ENCODE results near the gene VPS8.

VPS8 gene

GRCh38 chr3:184788751-184789150 is 23.2 kb upstream of the VPS8 start:
- Histone ChIP-seq H3K36me3 (ENCODE audit: control insufficient read depth in 2 of 2, insufficient read depth in 1 of 2, low read length in 2 of 2) (no peaks in the 10 kb centered on the region), H3K4me3 (ENCODE audit: low read depth, low read length) (no peak overlapping the region), H3K4me1 (ENCODE audit: control insufficient read depth, insufficient read depth, low read length) (no peaks in the 10 kb centered on the region), H3K9me3 (ENCODE audit: control insufficient read depth, insufficient read depth, low read depth, low read length) (no peaks in the 10 kb centered on the region), H3K27ac (ENCODE audit: extremely low read depth, low read depth, low read length) (no peak overlapping the region)
- POLR2A ChIA-PET: interaction anchor here (0.6 kb wide), 1 partner anchor 215 kb away, joined by 3 read pairs; no protein-coding TSS in a partner anchor
- TF ChIP-seq ZNF2 (tag by site-specific recombination; IDR thresholded peaks at IDR 0.05): no peak
- TF ChIP-seq ZBTB21 (tag by site-specific recombination; IDR thresholded peaks at IDR 0.05): no peak
- no peak for TF ChIP-seq KLF8 (tag by site-specific recombination; IDR thresholded peaks at IDR 0.05)
- no peak for TF ChIP-seq ZNF596 (tag by site-specific recombination; IDR thresholded peaks at IDR 0.05)
- no peak for TF ChIP-seq ZNF624 (tag by site-specific recombination; IDR thresholded peaks at IDR 0.05)
- no peak for TF ChIP-seq ZNF23 (tag by site-specific recombination; IDR thresholded peaks at IDR 0.05; ENCODE audit: borderline replicate concordance)
- TF ChIP-seq SCRT1 (tag by site-specific recombination; IDR thresholded peaks at IDR 0.05; ENCODE audit: borderline replicate concordance): no peak
- no peak for TF ChIP-seq ZNF544 (tag by site-specific recombination; IDR thresholded peaks at IDR 0.05)
- TF ChIP-seq MYNN (tag by site-specific recombination; IDR thresholded peaks at IDR 0.05; ENCODE audit: borderline replicate concordance): no peak
- CTCF ChIA-PET: interaction anchor here (0.6 to 1.1 kb wide), 4 partner anchors 14 to 275 kb away, joined by 3 to 5 read pairs (median 4); partner anchors contain the start of gene EPHB3

DNA sequence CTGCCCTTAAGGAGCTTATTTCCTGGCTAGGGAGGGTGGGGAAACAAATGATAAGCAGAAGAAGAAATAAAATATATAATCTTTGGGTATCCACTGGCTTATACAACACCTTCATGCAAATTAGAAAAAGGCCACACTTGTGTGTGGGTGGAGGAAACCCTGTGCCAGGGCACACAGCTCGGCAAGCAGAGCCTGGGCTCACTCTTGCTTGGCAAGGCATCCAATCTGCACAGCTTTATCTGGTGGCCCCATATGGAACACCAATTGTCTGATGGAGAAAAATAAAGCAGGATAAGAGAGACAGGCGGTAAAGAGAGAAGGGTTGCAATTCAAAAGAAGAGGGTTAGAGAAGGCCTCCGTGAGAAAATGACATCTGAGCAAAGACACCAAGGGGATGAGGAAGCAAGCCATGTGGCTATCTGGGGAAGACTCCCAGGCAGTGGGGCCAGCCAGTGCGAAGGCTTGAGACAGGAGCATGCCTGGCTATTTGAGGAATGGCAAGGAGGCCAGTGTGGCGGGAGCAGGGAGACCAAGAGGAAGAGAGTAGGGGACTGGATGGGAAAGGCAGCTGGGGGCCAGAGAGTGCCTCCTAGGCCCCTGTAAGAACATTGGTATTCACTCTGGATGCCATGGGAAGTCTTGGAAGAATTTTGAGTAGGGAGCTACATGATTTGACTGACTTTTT is 22.5 kb upstream of the VPS8 start:
- Histone ChIP-seq H3K4me1 (ENCODE audit: control insufficient read depth, insufficient read depth, low read length) (no peaks in the 10 kb centered on the region), H3K9me3 (ENCODE audit: control insufficient read depth, insufficient read depth, low read depth, low read length) (no peaks in the 10 kb centered on the region), H3K36me3 (ENCODE audit: control insufficient read depth in 2 of 2, insufficient read depth in 1 of 2, low read length in 2 of 2) (no peaks in the 10 kb centered on the region), H3K27ac (ENCODE audit: extremely low read depth, low read depth, low read length) (no peak overlapping the region), H3K4me3 (ENCODE audit: low read depth, low read length) (no peak overlapping the region)
- POLR2A ChIA-PET: interaction anchor here (0.6 kb wide), 1 partner anchor 216 kb away, joined by 3 read pairs; no protein-coding TSS in a partner anchor
- TF ChIP-seq, protein P1, sequence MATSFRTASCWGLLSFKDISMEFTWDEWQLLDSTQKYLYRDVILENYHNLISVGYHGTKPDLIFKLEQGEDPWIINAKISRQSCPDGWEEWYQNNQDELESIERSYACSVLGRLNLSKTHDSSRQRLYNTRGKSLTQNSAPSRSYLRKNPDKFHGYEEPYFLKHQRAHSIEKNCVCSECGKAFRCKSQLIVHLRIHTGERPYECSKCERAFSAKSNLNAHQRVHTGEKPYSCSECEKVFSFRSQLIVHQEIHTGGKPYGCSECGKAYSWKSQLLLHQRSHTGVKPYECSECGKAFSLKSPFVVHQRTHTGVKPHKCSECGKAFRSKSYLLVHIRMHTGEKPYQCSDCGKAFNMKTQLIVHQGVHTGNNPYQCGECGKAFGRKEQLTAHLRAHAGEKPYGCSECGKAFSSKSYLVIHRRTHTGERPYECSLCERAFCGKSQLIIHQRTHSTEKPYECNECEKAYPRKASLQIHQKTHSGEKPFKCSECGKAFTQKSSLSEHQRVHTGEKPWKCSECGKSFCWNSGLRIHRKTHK (tag by site-specific recombination; IDR thresholded peaks at IDR 0.05): no peak
- TF ChIP-seq ZNF148 (tag by site-specific recombination; IDR thresholded peaks at IDR 0.05; ENCODE audit: borderline replicate concordance) (no peak), HOXC10 (CRISPR knock-in tag; IDR thresholded peaks at IDR 0.05) (no peak), ZNF23 (tag by site-specific recombination; IDR thresholded peaks at IDR 0.05; ENCODE audit: borderline replicate concordance) (no peak), WT1 (tag by site-specific recombination; IDR thresholded peaks at IDR 0.05) (no peak), ZNF837 (tag by site-specific recombination; IDR thresholded peaks at IDR 0.05) (no peak), ZNF24 (tag by site-specific recombination; IDR thresholded peaks at IDR 0.05) (no peak), ZNF768 (tag by site-specific recombination; IDR thresholded peaks at IDR 0.05) (no peak), ZNF658 (tag by site-specific recombination; IDR thresholded peaks at IDR 0.05) (no peak), ZNF416 (tag by site-specific recombination; IDR thresholded peaks at IDR 0.05) (no peak), ZNF529 (tag by site-specific recombination; IDR thresholded peaks at IDR 0.05; ENCODE audit: insufficient replicate concordance) (no peak), RBAK (tag by site-specific recombination; IDR thresholded peaks at IDR 0.05) (no peak), KLF16 (tag by site-specific recombination; IDR thresholded peaks at IDR 0.05) (no peak), ZSCAN4 (tag by site-specific recombination; IDR thresholded peaks at IDR 0.05) (no peak), ZNF404 (tag by site-specific recombination; IDR thresholded peaks at IDR 0.05) (no peak), ZNF473 (tag by site-specific recombination; IDR thresholded peaks at IDR 0.05) (no peak)
- TF ChIP-seq, protein P2, sequence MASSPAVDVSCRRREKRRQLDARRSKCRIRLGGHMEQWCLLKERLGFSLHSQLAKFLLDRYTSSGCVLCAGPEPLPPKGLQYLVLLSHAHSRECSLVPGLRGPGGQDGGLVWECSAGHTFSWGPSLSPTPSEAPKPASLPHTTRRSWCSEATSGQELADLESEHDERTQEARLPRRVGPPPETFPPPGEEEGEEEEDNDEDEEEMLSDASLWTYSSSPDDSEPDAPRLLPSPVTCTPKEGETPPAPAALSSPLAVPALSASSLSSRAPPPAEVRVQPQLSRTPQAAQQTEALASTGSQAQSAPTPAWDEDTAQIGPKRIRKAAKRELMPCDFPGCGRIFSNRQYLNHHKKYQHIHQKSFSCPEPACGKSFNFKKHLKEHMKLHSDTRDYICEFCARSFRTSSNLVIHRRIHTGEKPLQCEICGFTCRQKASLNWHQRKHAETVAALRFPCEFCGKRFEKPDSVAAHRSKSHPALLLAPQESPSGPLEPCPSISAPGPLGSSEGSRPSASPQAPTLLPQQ (tag by site-specific recombination; IDR thresholded peaks at IDR 0.05): no peak
- CTCF ChIA-PET: interaction anchor here (0.6 to 1.1 kb wide), 5 partner anchors 19 to 276 kb away, joined by 3 to 5 read pairs (median 4); partner anchors contain the start of gene EPHB3

Measured in HEK293 (cell line).